GM12874 (cell line): ENCODE results near the gene TUBA8.

Source experiments
- TF ChIP-seq, protein P1 (sequence below): IDR thresholded peaks from 2 replicates; pipeline ENCODE4 v1.5.1; 2011; ENCODE audit warnings: low read depth, mild to moderate bottlenecking, control low read depth, low read length, moderate library complexity; ENCODE audit not compliant: insufficient read depth

The TUBA8 gene

DNA sequence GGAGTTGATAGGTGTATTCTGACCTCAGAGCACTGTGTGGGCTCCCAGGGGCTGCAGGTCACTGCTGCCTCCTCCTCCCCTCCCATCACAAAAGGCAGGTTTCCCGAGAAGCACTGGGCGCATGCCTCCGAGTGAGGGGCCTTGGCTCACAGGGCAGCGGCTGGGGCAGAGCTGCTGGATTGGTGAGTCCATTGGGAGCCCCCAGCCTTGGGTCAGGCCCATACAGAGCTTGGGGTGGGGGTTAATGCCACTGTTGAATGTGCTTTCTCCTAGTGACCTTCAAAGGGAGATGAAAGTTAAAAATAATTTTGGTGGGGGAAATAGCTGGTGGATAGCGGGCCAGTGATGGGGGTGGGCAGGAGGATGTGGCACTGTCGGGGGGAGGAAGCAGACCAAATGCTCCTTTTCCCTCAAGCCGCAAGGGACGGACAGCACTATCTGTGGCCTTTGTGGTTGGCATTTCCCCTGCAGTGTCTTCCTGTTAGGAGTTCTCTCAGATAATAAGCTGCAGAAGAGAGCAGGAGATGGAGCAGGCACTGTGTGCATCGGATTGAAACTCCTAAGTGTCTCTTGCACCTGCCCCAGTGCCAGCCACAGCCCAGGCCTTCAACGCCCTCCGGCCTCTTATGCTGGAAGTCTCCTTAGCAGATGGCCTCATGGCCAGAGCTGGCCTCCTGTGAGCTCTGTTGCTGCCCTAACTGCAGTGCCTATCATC, 3.2 kb downstream of the TUBA8 start:
- TF ChIP-seq, protein P1, sequence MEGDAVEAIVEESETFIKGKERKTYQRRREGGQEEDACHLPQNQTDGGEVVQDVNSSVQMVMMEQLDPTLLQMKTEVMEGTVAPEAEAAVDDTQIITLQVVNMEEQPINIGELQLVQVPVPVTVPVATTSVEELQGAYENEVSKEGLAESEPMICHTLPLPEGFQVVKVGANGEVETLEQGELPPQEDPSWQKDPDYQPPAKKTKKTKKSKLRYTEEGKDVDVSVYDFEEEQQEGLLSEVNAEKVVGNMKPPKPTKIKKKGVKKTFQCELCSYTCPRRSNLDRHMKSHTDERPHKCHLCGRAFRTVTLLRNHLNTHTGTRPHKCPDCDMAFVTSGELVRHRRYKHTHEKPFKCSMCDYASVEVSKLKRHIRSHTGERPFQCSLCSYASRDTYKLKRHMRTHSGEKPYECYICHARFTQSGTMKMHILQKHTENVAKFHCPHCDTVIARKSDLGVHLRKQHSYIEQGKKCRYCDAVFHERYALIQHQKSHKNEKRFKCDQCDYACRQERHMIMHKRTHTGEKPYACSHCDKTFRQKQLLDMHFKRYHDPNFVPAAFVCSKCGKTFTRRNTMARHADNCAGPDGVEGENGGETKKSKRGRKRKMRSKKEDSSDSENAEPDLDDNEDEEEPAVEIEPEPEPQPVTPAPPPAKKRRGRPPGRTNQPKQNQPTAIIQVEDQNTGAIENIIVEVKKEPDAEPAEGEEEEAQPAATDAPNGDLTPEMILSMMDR: no peak

DNA sequence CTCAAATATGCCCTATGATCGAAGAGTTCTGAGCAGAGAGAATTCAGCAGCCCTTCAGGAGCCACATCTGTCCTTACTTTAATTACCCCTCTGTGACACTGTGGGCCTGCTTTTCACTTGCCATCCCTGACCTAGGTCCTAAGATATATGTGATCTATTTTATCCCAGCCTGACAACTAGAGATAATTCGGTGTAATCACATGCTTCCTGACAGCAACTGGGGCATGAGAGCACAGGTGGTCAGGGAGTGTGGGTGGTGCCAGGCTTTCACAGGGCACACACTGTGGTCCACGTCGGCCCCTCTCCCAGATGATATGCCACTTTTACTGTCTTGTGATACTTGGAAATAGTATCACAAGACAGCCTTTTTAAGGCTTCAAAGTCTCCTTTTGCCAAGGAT, 3.9 kb downstream of the TUBA8 start:
- TF ChIP-seq, protein P1: no peak

DNA sequence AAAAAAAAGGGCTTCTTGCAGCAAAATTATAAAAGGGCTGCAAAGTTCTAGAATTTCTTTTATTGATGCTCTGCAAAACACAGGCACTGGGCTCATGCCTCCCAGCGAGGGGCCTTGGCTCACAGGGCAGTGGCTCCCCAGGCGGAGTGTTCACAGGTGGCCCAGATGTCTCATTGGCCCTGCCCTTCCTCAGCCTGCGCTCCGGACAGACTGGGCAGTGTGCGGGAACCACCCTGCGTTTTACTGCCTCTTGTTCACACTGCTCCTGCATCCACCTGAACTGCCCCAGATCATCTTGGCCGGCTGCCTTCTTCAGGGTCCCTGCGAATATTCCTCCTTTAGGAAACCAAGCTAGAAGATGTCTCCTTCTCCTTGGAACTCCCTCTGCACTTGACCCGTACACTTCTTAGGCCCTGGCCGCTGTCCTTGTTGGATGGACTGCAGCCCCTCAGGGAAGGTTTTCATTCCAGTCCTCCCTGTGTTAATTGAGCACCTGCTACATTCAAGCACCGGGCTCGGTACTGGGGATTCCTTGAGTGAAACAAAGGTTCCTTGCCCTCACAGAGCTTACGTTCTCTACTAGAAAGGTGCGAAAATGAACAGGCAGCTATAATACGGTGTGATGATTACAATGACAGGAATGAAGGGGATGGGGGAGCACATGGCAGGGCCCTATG, 4.5 kb downstream of the TUBA8 start:
- TF ChIP-seq, protein P1: no peak

DNA sequence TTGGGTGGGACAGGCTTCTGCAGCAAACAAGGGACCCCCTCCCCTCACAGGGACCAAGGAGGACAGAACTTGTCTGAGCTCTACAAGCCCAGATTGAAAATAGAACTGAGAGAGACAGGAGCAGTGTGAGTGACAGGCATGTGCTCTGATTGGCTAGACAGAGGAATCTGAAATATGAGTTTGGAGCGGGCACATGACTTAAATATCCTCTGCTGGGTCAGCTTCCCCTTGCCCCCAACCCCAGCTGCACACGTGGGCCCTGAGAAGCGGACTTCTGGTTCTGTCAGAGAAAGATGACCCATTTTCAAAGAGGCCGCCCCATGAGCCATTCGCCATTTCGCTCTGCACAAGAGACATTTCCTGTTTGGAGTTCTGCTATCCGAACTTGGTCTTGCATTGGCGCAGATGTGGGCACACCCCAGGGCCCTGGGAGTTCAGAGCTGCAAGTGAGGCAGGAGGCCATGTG, 5.3 kb downstream of the TUBA8 start:
- TF ChIP-seq, protein P1: no peak

DNA sequence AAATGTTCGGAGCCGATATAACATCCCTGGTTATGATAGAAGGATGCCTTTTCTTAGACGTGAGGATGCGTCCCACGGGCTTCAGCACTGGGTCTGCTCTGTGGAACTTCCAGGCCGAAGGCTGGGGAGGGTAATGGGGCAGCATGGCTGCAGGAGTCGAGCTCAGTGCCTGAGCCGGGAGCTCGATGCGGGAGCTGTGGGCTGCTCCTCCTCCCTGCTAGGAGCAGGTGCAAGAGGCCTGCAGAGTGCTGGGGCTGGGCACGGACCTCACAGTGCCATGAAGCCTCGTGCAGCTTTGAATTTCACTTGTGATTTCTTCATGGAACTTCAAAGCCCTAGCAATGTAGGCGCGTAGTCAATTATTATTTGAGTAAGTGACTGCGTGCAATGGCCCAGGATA, 6.0 kb downstream of the TUBA8 start:
- TF ChIP-seq, protein P1: no peak

DNA sequence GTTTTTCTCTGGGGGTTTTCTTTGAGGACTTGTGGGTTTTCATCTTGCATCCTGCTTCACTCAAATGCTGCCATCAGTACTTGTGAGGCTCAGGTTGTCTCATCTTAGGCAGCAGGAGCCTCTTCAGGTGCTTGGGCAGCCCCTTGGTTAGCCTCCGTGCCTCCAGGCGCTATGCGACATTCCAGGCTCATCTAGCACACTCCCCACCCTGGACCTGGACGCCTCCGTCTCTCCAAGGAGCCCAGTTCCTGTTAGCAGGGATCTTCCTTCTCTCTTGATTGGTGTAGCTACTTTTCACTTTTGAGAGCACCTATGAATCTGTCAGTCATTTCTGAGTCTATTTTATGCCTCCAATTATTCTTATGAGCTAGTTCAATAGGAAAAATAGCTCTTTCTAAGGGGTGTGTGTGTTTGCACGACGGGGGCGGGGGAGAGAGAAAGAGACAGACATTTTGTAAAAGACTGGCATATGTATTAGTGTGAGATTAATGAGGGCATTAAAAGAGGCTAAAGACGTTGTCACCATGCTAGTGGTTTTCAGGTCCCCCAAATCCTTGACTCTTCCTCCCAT, 7.8 kb downstream of the TUBA8 start:
- TF ChIP-seq, protein P1: no peak

DNA sequence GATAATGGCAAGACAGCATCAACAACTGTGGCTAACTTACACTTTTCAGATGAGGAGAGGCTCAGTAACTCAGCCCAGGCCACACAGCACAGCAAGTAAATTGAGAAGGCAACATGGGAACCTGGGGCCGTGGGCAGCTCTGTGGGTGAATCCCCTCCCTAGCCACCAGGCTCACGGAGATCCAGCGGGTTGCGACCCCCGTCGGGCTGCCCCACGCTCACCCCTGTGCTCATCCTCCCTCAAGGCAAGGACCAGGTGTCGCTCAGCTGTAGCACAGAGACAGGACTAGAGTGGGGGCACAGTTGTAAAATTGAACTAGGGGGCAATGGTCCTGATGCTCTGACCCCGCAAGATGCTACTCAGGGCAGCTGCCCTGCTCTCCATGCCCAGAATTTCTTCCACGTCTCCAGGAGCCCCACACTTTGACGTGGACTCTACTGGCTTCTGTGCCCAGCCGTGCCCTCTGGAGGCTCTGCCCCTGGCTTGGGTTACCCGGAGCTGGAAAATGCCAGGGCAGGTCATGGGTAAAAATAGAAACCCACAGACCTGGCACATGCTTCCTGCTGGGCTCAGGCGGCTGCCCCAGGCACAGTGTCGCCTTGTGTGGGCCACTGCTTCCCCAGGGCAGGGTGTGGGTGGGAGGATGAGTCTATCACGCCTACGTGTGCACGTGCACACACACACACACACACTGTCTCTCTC, 9.0 kb downstream of the TUBA8 start:
- TF ChIP-seq, protein P1: no peak
